ENCODE results near the gene GALNTL6. TPM values are rescaled to one million over a fixed set of nuclear protein-coding genes. Genes with fewer than 3 reads are reported as not detected.

Gene GALNTL6
- total and polyA plus RNA-seq, 2 experiments from 2014 or later = 0.38 to 0.40 TPM

DNA sequence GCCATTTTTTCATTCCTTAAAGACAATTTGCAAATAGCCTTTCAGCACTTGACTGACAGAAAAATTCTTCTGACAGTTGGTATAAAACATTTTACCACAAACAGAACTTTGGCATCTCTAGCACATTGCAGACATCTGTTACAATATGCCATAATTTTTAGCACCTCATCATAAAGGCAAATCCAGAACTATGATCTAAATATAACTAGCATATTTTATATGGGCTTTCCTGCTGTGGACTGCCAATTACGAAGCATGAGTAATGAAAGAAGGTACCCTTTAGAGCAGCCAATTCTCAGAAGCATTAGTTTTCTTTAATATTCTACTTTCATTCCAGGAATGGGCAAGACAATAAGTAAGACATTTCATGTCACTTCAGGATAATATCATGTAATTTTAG is 708.0 kb downstream of the GALNTL6 start (continued):
- TF ChIP-seq, protein P1, sequence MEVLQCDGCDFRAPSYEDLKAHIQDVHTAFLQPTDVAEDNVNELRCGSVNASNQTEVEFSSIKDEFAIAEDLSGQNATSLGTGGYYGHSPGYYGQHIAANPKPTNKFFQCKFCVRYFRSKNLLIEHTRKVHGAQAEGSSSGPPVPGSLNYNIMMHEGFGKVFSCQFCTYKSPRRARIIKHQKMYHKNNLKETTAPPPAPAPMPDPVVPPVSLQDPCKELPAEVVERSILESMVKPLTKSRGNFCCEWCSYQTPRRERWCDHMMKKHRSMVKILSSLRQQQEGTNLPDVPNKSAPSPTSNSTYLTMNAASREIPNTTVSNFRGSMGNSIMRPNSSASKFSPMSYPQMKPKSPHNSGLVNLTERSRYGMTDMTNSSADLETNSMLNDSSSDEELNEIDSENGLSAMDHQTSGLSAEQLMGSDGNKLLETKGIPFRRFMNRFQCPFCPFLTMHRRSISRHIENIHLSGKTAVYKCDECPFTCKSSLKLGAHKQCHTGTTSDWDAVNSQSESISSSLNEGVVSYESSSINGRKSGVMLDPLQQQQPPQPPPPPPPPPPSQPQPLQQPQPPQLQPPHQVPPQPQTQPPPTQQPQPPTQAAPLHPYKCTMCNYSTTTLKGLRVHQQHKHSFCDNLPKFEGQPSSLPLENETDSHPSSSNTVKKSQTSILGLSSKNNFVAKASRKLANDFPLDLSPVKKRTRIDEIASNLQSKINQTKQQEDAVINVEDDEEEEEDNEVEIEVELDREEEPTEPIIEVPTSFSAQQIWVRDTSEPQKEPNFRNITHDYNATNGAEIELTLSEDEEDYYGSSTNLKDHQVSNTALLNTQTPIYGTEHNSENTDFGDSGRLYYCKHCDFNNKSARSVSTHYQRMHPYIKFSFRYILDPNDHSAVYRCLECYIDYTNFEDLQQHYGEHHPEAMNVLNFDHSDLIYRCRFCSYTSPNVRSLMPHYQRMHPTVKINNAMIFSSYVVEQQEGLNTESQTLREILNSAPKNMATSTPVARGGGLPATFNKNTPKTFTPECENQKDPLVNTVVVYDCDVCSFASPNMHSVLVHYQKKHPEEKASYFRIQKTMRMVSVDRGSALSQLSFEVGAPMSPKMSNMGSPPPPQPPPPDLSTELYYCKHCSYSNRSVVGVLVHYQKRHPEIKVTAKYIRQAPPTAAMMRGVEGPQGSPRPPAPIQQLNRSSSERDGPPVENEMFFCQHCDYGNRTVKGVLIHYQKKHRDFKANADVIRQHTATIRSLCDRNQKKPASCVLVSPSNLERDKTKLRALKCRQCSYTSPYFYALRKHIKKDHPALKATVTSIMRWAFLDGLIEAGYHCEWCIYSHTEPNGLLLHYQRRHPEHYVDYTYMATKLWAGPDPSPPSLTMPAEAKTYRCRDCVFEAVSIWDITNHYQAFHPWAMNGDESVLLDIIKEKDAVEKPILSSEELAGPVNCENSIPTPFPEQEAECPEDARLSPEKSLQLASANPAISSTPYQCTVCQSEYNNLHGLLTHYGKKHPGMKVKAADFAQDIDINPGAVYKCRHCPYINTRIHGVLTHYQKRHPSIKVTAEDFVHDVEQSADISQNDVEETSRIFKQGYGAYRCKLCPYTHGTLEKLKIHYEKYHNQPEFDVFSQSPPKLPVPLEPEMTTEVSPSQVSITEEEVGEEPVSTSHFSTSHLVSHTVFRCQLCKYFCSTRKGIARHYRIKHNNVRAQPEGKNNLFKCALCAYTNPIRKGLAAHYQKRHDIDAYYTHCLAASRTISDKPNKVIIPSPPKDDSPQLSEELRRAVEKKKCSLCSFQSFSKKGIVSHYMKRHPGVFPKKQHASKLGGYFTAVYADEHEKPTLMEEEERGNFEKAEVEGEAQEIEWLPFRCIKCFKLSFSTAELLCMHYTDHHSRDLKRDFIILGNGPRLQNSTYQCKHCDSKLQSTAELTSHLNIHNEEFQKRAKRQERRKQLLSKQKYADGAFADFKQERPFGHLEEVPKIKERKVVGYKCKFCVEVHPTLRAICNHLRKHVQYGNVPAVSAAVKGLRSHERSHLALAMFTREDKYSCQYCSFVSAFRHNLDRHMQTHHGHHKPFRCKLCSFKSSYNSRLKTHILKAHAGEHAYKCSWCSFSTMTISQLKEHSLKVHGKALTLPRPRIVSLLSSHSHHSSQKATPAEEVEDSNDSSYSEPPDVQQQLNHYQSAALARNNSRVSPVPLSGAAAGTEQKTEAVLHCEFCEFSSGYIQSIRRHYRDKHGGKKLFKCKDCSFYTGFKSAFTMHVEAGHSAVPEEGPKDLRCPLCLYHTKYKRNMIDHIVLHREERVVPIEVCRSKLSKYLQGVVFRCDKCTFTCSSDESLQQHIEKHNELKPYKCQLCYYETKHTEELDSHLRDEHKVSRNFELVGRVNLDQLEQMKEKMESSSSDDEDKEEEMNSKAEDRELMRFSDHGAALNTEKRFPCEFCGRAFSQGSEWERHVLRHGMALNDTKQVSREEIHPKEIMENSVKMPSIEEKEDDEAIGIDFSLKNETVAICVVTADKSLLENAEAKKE (CRISPR knock-in tag; IDR thresholded peaks at IDR 0.05) = no peak

DNA sequence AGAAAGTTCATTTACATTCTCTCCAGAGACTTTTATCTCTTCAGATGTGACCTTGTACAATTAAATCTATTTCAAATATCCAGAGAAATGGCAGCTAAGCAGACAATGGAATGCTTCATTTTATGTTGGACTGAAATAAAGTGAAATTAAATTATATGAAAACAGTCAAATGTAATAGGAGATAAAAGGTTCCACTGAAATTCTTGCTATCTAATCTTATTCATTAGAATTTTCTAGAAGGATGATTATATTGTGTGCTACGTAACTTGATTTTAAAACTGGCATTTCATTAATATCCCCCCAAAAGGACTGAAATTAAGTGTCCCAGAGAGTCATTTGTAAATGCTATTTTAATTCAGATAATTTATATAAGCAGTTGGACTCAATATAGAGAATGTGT is 708.5 kb downstream of the GALNTL6 start:
- no peak overlapping the region for H3K27ac ChIP-seq (ENCODE audit: low read depth)
- H3F3A ChIP-seq (replicated peaks; ENCODE audit: low read depth) = no peaks in the 10 kb centered on the region
- H3K36me3 ChIP-seq (ENCODE audit: insufficient read depth) = no peaks in the 10 kb centered on the region
- Mint-ChIP-seq H3K4me3 (no peak overlapping the region), H3K36me3 (ENCODE audit: low read depth) (no peaks in the 10 kb centered on the region), H3K9me3 (no peaks in the 10 kb centered on the region), H3K4me1 (no peaks in the 10 kb centered on the region), H3K27ac (no peak overlapping the region), H3K27me3 (ENCODE audit: insufficient read depth, low read depth, poor library complexity) (peaks cover 2% of the 10 kb centered on the region)
- H3K9me2 ChIP-seq (ENCODE audit: insufficient read depth) = no peaks in the 10 kb centered on the region
- H3K4me2 ChIP-seq = no peak overlapping the region
- H3K27me3 ChIP-seq (ENCODE audit: insufficient read depth) = no peaks in the 10 kb centered on the region
- TF ChIP-seq ZNF114 (CRISPR knock-in tag; IDR thresholded peaks at IDR 0.05) (no peak), EZH2phosphoT487 (IDR thresholded peaks at IDR 0.05; ENCODE audit: unreplicated experiment) (no peak)
- no peaks in the 10 kb centered on the region for H4K20me1 ChIP-seq (replicated peaks; ENCODE audit: insufficient read depth)
- no peak overlapping the region for H2AFZ ChIP-seq
- no peak for ATAC-seq
- no peaks in the 10 kb centered on the region for H3K4me1 ChIP-seq (ENCODE audit: insufficient read depth)
- H3K4me3 ChIP-seq = no peak overlapping the region
- DNase-seq (ENCODE audit: low spot score) = no peak
- no peaks in the 10 kb centered on the region for H3K79me2 ChIP-seq (replicated peaks; ENCODE audit: insufficient read depth)

DNA sequence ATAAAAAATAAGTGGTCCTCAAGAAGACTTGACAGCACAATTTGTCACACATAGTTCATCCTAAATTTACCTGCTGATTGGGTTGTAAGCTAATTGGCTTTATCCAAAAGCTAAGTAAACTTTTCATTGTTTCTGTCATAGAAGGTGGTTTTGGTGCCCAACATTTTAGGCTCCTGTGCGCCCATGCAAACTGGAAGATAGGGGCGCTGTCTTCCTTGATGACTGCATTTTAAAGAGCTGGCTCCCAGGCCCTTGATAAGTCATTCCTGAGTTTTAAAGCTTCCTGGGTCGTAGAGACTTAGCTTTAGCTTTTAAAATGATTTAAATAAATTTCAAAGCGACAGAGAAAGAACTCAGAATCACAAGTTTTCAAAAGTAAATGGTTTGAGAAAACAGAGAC is 730.0 kb downstream of the GALNTL6 start:
- ATAC-seq (peak; percentile 76), DNase-seq (ENCODE audit: low spot score) (peak; percentile 70)
- Histone ChIP-seq H3K27ac (ENCODE audit: low read depth) (no peak overlapping the region), H4K20me1 (replicated peaks; ENCODE audit: insufficient read depth) (no peaks in the 10 kb centered on the region), H3F3A (replicated peaks; ENCODE audit: low read depth) (no peaks in the 10 kb centered on the region), H3K79me2 (replicated peaks; ENCODE audit: insufficient read depth) (no peaks in the 10 kb centered on the region), H3K4me1 (ENCODE audit: insufficient read depth) (peaks cover 16% of the 10 kb centered on the region), H2AFZ (no peak overlapping the region), H3K27me3 (ENCODE audit: insufficient read depth) (no peaks in the 10 kb centered on the region), H3K4me2 (no peak overlapping the region), H3K9me2 (ENCODE audit: insufficient read depth) (no peaks in the 10 kb centered on the region), H3K36me3 (ENCODE audit: insufficient read depth) (no peaks in the 10 kb centered on the region), H3K4me3 (no peak overlapping the region)
- Mint-ChIP-seq H3K27me3 (ENCODE audit: insufficient read depth, low read depth, poor library complexity) (peaks cover 7% of the 10 kb centered on the region), H3K4me1 (peaks cover 39% of the 10 kb centered on the region), H3K9me3 (no peaks in the 10 kb centered on the region), H3K4me3 (no peak overlapping the region), H3K27ac (no peak overlapping the region), H3K36me3 (ENCODE audit: low read depth) (no peaks in the 10 kb centered on the region)
- TF ChIP-seq CREB1 (CRISPR knock-in tag; IDR thresholded peaks at IDR 0.05; ENCODE audit: low read depth) = no peak
- TF ChIP-seq, protein P2, sequence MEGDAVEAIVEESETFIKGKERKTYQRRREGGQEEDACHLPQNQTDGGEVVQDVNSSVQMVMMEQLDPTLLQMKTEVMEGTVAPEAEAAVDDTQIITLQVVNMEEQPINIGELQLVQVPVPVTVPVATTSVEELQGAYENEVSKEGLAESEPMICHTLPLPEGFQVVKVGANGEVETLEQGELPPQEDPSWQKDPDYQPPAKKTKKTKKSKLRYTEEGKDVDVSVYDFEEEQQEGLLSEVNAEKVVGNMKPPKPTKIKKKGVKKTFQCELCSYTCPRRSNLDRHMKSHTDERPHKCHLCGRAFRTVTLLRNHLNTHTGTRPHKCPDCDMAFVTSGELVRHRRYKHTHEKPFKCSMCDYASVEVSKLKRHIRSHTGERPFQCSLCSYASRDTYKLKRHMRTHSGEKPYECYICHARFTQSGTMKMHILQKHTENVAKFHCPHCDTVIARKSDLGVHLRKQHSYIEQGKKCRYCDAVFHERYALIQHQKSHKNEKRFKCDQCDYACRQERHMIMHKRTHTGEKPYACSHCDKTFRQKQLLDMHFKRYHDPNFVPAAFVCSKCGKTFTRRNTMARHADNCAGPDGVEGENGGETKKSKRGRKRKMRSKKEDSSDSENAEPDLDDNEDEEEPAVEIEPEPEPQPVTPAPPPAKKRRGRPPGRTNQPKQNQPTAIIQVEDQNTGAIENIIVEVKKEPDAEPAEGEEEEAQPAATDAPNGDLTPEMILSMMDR (conservative IDR thresholded peaks at IDR 0.05; ENCODE audit: low read depth in 2 of 2) = peak; percentile 67 to 71
